ENCODE measurements around the gene GRIK4. TPM values are rescaled to one million over a fixed set of nuclear protein-coding genes. Genes with fewer than 3 reads are reported as not detected.

Gene GRIK4
- total and polyA plus RNA-seq, 9 of the 15 experiments (the other 6 are each of a cell fraction or from before 2014, with no cell fraction given): not detected

- no peaks in the 10 kb centered on the region for H3K9me3 ChIP-seq (replicated peaks; ENCODE audit: control insufficient read depth, insufficient read depth, low read depth, low read length)
- WGBS (ENCODE audit: insufficient coverage, low coverage, missing lambda C conversion rate): 0% methylated on average over 3 of the region's 4 CpGs
- H3K4me2 ChIP-seq (ENCODE audit: insufficient read depth, low read length): no peak overlapping the region
- no peaks in the 10 kb centered on the region; a peak in 1 of 5 replicates for H3K27me3 ChIP-seq (ENCODE audit: control insufficient read depth in 2 of 2, insufficient read depth in 2 of 2, low read length in 2 of 2)
- FAIRE-seq: no peak
- CTCF ChIA-PET (ENCODE audit: low intra/inter-chr PET ratio): no interaction called here
- no peak for TF ChIP-seq IRF2 (CRISPR knock-in tag; IDR thresholded peaks at IDR 0.05)
- TF ChIP-seq ADNP (tag; IDR thresholded peaks at IDR 0.05): no peak
- no peak for TF ChIP-seq CHD1 (IDR thresholded peaks at IDR 0.05; ENCODE audit: low read length)
- H4K20me1 ChIP-seq (replicated peaks; ENCODE audit: control insufficient read depth, insufficient read depth, low read length): peaks cover 3% of the 10 kb centered on the region; the same call in 1 of the 2 replicates
- no peak overlapping the region for H3K4me3 ChIP-seq
- H2AFZ ChIP-seq (ENCODE audit: low read depth, low read length): no peak overlapping the region
- in situ Hi-C loops (cut with MboI) (no loop called here), intact Hi-C loops (cut with micrococcal nuclease) (no loop called here)
- H3K4me1 ChIP-seq (replicated peaks in 1 of 2; ENCODE audit: control insufficient read depth in 2 of 2, insufficient read depth in 2 of 2, low read length in 2 of 2): peaks cover 0 to 3% of the 10 kb centered on the region in 2 experiments; a peak in 1 of 5 replicates
- no peak overlapping the region for H3K27ac ChIP-seq (ENCODE audit: extremely low read depth, low read depth, low read length)
- H3K9me1 ChIP-seq (ENCODE audit: control insufficient read depth, insufficient read depth, low read length): no peaks in the 10 kb centered on the region
- DNase-seq (ENCODE audit: extremely low read depth in 1 of 4, low spot score in 3 of 4): no peak
- no peak for ATAC-seq
- no peaks in the 10 kb centered on the region for H3K36me3 ChIP-seq (ENCODE audit: control insufficient read depth, insufficient read depth, low read length)
- BruUV-seq (replicated peaks): no TSS peak
- POLR2A ChIA-PET: interaction anchor here (0.5 to 0.7 kb wide), 3 partner anchors 20 to 461 kb away, joined by 3 read pairs; no protein-coding TSS in a partner anchor
- H3K9ac ChIP-seq (ENCODE audit: insufficient read depth in 1 of 2, low read depth in 2 of 2, low read length in 2 of 2): no peak overlapping the region
- H3K79me2 ChIP-seq (ENCODE audit: control insufficient read depth, insufficient read depth, low read length): no peaks in the 10 kb centered on the region
Observed at GRCh38 chr11:120668537-120668936, 157.0 kb downstream of the GRIK4 start.

GRCh38 chr11:120674542-120674941, 163.0 kb downstream of the GRIK4 start:
- BruUV-seq (replicated peaks): no TSS peak
- DNase-seq (ENCODE audit: extremely low read depth in 1 of 4, low spot score in 3 of 4) (no peak), ATAC-seq (no peak), FAIRE-seq (no peak)
- in situ Hi-C loops (cut with MboI) (no loop called here), intact Hi-C loops (cut with micrococcal nuclease) (no loop called here)
- Histone ChIP-seq H3K4me1 (replicated peaks in 1 of 2; ENCODE audit: control insufficient read depth in 2 of 2, insufficient read depth in 2 of 2, low read length in 2 of 2) (no peaks in the 10 kb centered on the region), H3K79me2 (ENCODE audit: control insufficient read depth, insufficient read depth, low read length) (no peaks in the 10 kb centered on the region), H3K9ac (ENCODE audit: insufficient read depth in 1 of 2, low read depth in 2 of 2, low read length in 2 of 2) (no peak overlapping the region), H4K20me1 (replicated peaks; ENCODE audit: control insufficient read depth, insufficient read depth, low read length) (no peaks in the 10 kb centered on the region), H3K36me3 (ENCODE audit: control insufficient read depth, insufficient read depth, low read length) (no peaks in the 10 kb centered on the region), H2AFZ (ENCODE audit: low read depth, low read length) (no peak overlapping the region), H3K27ac (ENCODE audit: extremely low read depth, low read depth, low read length) (no peak overlapping the region), H3K27me3 (ENCODE audit: control insufficient read depth in 2 of 2, insufficient read depth in 2 of 2, low read length in 2 of 2) (peaks cover 0 to 4% of the 10 kb centered on the region in 2 experiments; a peak in 1 of 5 replicates), H3K4me2 (ENCODE audit: insufficient read depth, low read length) (no peak overlapping the region), H3K4me3 (no peak overlapping the region), H3K9me1 (ENCODE audit: control insufficient read depth, insufficient read depth, low read length) (no peaks in the 10 kb centered on the region), H3K9me3 (replicated peaks; ENCODE audit: control insufficient read depth, insufficient read depth, low read depth, low read length) (no peaks in the 10 kb centered on the region)
- ChIA-PET POLR2A (no interaction called here), CTCF (ENCODE audit: low intra/inter-chr PET ratio) (no interaction called here)
- WGBS (ENCODE audit: insufficient coverage, low coverage, missing lambda C conversion rate): 0% methylated on average over 1 of the region's 1 CpG
- TF ChIP-seq MED1 (CRISPR knock-in tag; IDR thresholded peaks at IDR 0.05; ENCODE audit: borderline replicate concordance) (no peak), HOXB6 (CRISPR knock-in tag; IDR thresholded peaks at IDR 0.05; ENCODE audit: borderline replicate concordance) (no peak), DPF2 (IDR thresholded peaks at IDR 0.05) (no peak), MBD1 (CRISPR knock-in tag; IDR thresholded peaks at IDR 0.05) (no peak)

Measured in K562 (cell line).